H1 (cell line): Measurements from ENCODE around the gene MATN4. TPM values are rescaled to one million over a fixed set of nuclear protein-coding genes. Genes with fewer than 3 reads are reported as not detected.

ENCODE experiments used
- polyA plus RNA-seq, 7 experiments: library from polyadenylated mRNA; depleted of rRNA in 3 of 7; stranded (reverse) in 5 of 7; unstranded in 2 of 7; fragments of >200 nt in 5 of 7; fragments of 200-250 nt in 2 of 7; gene quantifications; 1 replicate in 5 of 7; 2 replicates in 1 of 7; 4 replicates in 1 of 7; pipeline versions ENCODE4 v1.2.1 to v1.2.3, GENCODE V29; 2011 to 2013; ENCODE audit warnings: missing spikeins in 2 of 7, mixed read lengths in 2 of 7
- total RNA-seq: library from RNA; stranded (reverse); fragmentation: NEBNext Ultra II Directional; extraction: Animal tissue kit (Norgen Biotek cat#: 25700); gene quantifications from 2 replicates; pipeline ENCODE4 v1.2.1, GENCODE V29; 2021

The MATN4 gene
- total and polyA plus RNA-seq, 2 of the 8 experiments (the other 6 are each of a cell fraction or from before 2014, with no cell fraction given): 2.1 to 4.4 TPM

Other genes with a start within 250 kb of the MATN4 start
- gene KCNS1, start 207.2 kb downstream of the MATN4 start, total RNA-seq: 1.8 and 1.9 TPM in 2 replicates
- 1.4 and 2.0 TPM in 2 replicates for gene KCNS1, start 207.2 kb downstream of the MATN4 start, polyA plus RNA-seq (2011; rRNA removed)
- not detected in 2 replicates for gene WFDC5, start 193.1 kb downstream of the MATN4 start, total RNA-seq
- gene WFDC5, start 193.1 kb downstream of the MATN4 start, polyA plus RNA-seq (2011; rRNA removed): not detected in 2 replicates
- not detected in 2 replicates for gene WFDC12, start 183.8 kb downstream of the MATN4 start, total RNA-seq
- gene WFDC12, start 183.8 kb downstream of the MATN4 start, polyA plus RNA-seq (2011; rRNA removed): not detected in 2 replicates
- not detected in 2 replicates for gene PI3, start 133.4 kb downstream of the MATN4 start, total RNA-seq
- not detected in 2 replicates for gene PI3, start 133.4 kb downstream of the MATN4 start, polyA plus RNA-seq (2011; rRNA removed)
- gene SEMG1, start 101.3 kb downstream of the MATN4 start, total RNA-seq: 4.5 and 5.8 TPM in 2 replicates
- gene SEMG1, start 101.3 kb downstream of the MATN4 start, polyA plus RNA-seq (2011; rRNA removed): 0.64 and 3.0 TPM in 2 replicates
- gene SEMG2, start 86.9 kb downstream of the MATN4 start, total RNA-seq: not detected in 2 replicates
- gene SEMG2, start 86.9 kb downstream of the MATN4 start, polyA plus RNA-seq (2011; rRNA removed): not detected in 2 replicates
- gene SLPI, start 53.7 kb downstream of the MATN4 start, total RNA-seq: not detected in 2 replicates
- gene SLPI, start 53.7 kb downstream of the MATN4 start, polyA plus RNA-seq (2011; rRNA removed): 0.17 TPM in 1 of 2 replicates, not detected in the other
- gene RBPJL, start 1.5 kb downstream of the MATN4 start, total RNA-seq: 0.67 and 0.73 TPM in 2 replicates
- 1.3 and 1.5 TPM in 2 replicates for gene RBPJL, start 1.5 kb downstream of the MATN4 start, polyA plus RNA-seq (2011; rRNA removed)
- gene SDC4, start 40.1 kb upstream of the MATN4 start, total RNA-seq: 59.2 and 60.2 TPM in 2 replicates
- 29.9 and 34.6 TPM in 2 replicates for gene SDC4, start 40.1 kb upstream of the MATN4 start, polyA plus RNA-seq (2011; rRNA removed)
- 18.2 and 19.6 TPM in 2 replicates for gene SYS1, start 54.9 kb upstream of the MATN4 start, total RNA-seq
- gene SYS1, start 54.9 kb upstream of the MATN4 start, polyA plus RNA-seq (2011; rRNA removed): 50.8 and 57.4 TPM in 2 replicates
- gene TP53TG5, start 70.0 kb upstream of the MATN4 start, total RNA-seq: not detected in 2 replicates
- not detected in 2 replicates for gene TP53TG5, start 70.0 kb upstream of the MATN4 start, polyA plus RNA-seq (2011; rRNA removed)
- 50.1 and 55.8 TPM in 2 replicates for gene DBNDD2, start 100.0 kb upstream of the MATN4 start, total RNA-seq
- 95.5 and 96.3 TPM in 2 replicates for gene DBNDD2, start 100.0 kb upstream of the MATN4 start, polyA plus RNA-seq (2011; rRNA removed)
- gene PIGT, start 107.8 kb upstream of the MATN4 start, total RNA-seq: 64.3 and 66.0 TPM in 2 replicates
- gene PIGT, start 107.8 kb upstream of the MATN4 start, polyA plus RNA-seq (2011; rRNA removed): 89.7 and 113 TPM in 2 replicates
- 77.9 and 86.0 TPM in 2 replicates for gene WFDC2, start 161.5 kb upstream of the MATN4 start, total RNA-seq
- 137 and 156 TPM in 2 replicates for gene WFDC2, start 161.5 kb upstream of the MATN4 start, polyA plus RNA-seq (2011; rRNA removed)
- not detected in 2 replicates for gene SPINT3, start 207.3 kb upstream of the MATN4 start, total RNA-seq
- gene SPINT3, start 207.3 kb upstream of the MATN4 start, polyA plus RNA-seq (2011; rRNA removed): not detected in 2 replicates
- gene WFDC6, start 231.2 kb upstream of the MATN4 start, total RNA-seq: not detected in 2 replicates
- gene WFDC6, start 231.2 kb upstream of the MATN4 start, polyA plus RNA-seq (2011; rRNA removed): not detected in 2 replicates
- gene EPPIN, start 239.1 kb upstream of the MATN4 start, total RNA-seq: 0.13 TPM in 1 of 2 replicates, not detected in the other
- gene EPPIN, start 239.1 kb upstream of the MATN4 start, polyA plus RNA-seq (2011; rRNA removed): 0.06 TPM in 1 of 2 replicates, not detected in the other